NCI-H2029 treated with DMSO at 0.1 percent for 48 hours (cell line): Measurements from ENCODE around the gene ABCA6.

ENCODE experiments used
- DNase-seq: peaks from one replicate; lab custom pipeline; 2025; lab: John Stamatoyannopoulos, UW

The ABCA6 gene

DNA sequence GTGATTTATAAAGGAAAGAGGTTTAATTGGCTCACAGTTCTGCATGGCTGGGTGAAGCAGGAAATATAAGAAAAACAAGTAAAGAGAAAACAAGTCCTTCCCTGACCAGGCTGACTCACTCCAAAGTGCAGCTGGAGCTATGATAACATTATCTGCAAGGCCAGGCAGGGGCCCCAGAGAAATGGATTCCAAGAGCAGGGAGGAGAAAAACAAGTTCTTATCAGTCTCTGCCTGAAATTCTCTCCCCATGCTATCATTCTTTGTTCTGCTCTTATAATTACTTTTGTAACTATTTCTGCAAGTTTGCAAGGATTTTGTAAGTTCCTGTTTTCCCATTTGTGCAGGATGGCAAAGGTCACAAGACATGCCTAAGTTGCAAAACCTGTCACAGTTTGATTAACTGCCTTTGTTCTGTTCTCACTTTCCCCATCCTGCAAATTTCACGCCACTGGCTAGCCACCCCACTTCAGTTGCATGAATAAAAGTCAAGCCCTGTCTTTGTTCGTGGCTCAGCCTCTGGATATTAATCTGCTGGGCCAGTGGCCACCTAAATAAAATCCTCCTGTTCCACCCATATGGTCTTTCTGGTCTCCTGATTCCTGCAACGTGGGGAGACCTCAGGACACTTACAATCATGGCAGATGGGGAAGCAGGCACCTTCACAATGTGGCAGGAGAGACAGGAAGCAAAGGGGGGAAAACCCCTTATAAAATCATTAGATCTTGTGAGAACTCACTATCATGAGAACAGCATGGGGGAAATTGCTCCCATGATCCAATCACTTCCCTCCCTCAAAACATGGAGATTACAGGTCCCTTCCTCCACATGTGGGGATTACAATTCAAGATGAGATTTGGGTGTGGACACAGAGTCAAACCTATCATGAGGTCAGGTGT is 94.1 kb downstream of the ABCA6 start:
- no peak for DNase-seq

DNA sequence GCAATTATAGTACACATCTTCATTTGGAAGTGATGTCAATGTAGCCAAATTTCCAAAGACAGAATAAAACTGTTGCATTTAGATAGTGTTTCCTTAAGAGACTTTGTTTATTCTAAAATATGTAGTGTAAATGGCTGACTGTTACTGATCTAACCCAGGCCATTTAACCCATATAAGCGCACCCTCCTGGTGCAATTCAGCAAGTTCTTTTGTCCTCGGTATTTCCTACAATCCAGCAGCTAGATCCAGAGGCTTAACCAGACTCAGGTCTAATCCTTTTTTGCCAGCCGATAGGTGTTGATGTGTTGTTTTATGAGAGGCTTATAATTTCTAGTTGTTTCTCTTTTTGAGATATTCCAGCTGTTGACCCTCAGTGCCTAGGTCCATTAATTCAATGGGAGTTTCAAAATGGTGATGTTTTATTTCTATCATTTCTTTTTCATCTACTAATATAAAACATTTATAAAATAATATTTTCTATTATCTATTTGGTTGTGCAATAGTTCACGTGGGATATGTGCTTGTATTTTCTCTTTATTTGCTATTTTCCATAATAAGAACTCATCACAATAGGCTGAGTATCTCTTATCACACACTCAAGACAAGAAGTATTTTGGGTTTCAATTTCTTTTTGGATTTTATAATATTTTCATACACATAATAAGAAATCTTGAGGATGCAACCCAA is 95.4 kb downstream of the ABCA6 start:
- DNase-seq = no peak

DNA sequence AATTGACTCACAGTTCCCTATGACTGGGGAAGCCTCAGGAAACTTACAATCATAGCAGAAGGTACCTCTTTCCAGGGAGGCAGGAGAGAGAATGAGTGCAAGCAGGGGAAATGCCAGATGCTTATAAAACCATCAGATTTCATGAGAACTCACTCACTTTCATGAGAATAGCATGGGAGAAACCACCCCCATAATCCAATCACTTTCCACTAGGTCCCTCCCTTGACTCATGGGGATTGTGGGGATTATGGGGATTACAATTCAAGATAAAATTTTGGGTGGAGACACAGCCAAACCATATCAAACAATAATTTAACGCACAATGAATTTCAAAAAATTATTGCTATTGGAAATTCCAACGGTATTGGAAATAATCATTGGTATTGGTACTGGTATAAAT is 96.0 kb downstream of the ABCA6 start:
- no peak for DNase-seq

DNA sequence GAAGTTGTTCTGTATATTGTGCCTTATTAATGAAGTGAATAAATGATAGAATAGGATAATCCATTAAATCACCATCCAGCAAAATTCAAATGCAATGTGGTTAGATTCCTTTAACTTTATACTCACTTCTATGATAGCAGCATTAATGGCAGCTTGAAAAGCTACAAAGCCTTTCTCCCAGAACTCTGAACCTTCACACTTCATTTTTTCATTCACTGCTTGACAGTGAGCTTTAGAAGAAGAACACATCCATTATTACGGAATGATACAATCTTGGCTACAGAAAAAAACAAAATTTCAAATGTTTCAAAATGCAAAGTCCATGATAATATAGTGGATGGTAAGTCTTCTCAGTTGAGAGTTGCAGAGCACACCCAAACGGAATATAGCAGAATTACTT is 97.3 kb downstream of the ABCA6 start:
- DNase-seq = no peak

DNA sequence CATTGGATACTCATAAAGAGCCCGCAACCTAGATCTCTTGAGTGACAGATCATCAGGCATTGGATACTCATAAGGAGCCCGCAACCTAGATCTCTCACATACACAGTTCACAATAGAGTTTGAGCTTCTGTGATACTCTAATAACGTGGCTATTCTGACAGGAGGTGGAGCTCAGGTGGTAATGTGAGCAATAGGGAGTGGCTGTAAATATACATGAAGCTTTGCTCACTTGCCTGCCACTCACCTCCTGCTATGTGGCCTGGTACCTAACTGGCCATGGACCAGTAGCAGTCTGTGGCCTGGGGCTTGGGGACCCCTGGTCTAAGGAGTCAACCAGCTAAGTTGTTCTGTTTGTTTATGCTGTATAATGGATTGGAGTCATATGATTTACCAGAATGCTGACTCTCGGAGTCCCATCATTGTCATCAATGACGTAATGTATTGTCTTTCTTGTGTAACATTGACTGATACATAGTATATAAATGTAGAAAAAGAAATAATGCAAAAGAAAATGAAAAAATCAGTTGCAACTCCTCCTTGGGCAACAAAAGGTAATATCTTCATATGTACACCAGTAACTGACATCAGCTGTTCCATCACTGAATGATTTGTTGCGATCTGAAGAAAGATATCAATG is 98.5 kb downstream of the ABCA6 start:
- DNase-seq = no peak

DNA sequence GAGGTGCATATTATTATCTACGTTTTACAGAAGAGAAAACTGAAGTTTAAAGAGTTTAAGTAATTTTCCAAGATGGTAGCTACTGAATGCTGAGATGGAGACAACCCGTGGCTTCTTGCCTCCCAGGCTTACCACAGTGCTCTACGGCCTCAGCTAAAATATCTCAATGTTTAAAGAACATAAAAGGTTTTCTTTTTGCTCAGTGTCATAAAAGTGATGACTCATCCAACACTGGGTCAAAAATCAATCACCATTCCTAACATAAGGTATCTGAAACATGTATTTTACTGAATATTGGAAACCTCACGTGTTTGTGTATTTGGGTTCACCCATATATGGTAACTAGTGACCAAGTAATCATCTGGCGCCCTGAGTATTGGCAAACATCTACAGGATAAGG is 99.4 kb downstream of the ABCA6 start:
- DNase-seq = no peak

DNA sequence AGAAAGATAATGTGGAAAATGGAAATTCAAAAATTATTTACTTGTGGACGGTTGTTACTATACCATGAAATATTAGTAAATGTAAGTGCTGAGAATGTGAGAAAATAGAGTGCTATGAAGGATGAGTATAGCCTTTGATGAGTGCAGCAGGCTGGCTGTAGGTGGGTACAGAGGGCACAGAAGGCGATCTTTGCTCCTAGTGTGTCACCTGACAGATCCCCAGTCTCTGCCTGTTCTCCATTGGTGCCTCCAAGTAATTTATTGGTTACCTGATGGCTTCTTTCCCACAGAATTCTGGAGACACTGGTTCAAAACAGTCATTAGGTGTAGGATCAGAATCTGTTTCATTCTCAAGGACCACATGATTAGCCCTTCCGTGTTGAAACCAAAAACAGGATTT is 109.9 kb downstream of the ABCA6 start:
- DNase-seq = no peak

DNA sequence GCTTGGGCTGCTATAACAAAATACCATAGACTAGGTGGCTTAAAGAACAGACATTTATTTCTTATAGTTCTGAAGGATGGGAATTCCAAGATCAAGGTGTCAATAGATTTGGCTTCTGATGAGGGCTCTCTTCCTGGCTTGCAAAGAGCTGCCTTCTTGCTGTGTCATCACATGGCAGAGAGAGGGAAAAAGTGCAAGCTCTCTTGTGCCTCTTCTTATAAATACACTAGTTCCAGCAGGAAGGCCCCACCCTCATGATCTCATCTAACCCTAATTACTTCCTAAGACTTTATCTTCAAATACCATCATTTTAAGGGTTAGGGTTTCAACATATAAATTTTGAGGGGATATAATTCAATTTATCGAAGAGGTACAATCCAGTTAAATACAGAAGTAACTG is 111.5 kb downstream of the ABCA6 start:
- DNase-seq = no peak
